B cell (primary cell): Measurements from ENCODE around the gene PRELID3B. TPM values are rescaled to one million over a fixed set of nuclear protein-coding genes. Genes with fewer than 3 reads are reported as not detected.

Experiments used
- ATAC-seq: fragments of 200-7000 bp; cut with Tn5 transposase; one replicate; pipeline ENCODE4 v1.10.0; 2021; ENCODE audit warnings: low read depth, mild to moderate bottlenecking, moderate number of reproducible peaks, moderate library complexity
- CTCF ChIA-PET: fragments of 350-600 bp; sonication (Branson Sonifier 250); formaldehyde crosslinking; loops from one replicate; lab custom pipeline; 2021; ENCODE audit warnings: antibody characterized with exemption, inconsistent platforms; lab: Charles Lee
- POLR2A ChIA-PET: fragments of 350-600 bp; sonication (Branson Sonifier 250); formaldehyde crosslinking; loops from one replicate; lab custom pipeline; 2021; ENCODE audit warnings: antibody characterized with exemption; lab: Charles Lee
- DNase-seq: peaks from one replicate; pipeline ENCODE4 v3.0.0; 2013
- H2AFZ ChIP-seq: 2 replicates; pipeline ENCODE4 v1.6.1; 2012; ENCODE audit warnings: mild to moderate bottlenecking, low read depth, low read length; ENCODE audit not compliant: insufficient read depth, poor library complexity, severe bottlenecking
- H3K27ac ChIP-seq, 2 donors: 1 replicate in 1 of 2; 2 replicates in 1 of 2; pipeline ENCODE4 v1.5.1; 2012 to 2013; ENCODE audit warnings: low read length in 2 of 2, mild to moderate bottlenecking in 2 of 2, moderate library complexity in 1 of 2
- H3K27me3 ChIP-seq, 4 experiments: fragments of 200-600 bp in 1 of 4; sonication (generic) in 1 of 4; replicated peaks in 1 of 4; 1 replicate in 2 of 4; 2 replicates in 2 of 4; pipeline versions ENCODE4 v1.6.1 to v1.7.0; 2013 to 2016; ENCODE audit warnings: low read length in 3 of 4, mild to moderate bottlenecking in 2 of 4, mixed read lengths in 1 of 4, moderate library complexity in 1 of 4; ENCODE audit not compliant: insufficient read depth in 4 of 4, control insufficient read depth in 3 of 4; ENCODE audit errors: control extremely low read depth in 1 of 4
- H3K36me3 ChIP-seq, 2 experiments: replicated peaks in 1 of 2; 1 replicate in 1 of 2; 2 replicates in 1 of 2; pipeline versions ENCODE4 v1.6.1 to v1.7.1; 2013; ENCODE audit warnings: low read length in 1 of 2; ENCODE audit not compliant: insufficient read depth in 2 of 2, control insufficient read depth in 1 of 2; ENCODE audit errors: control extremely low read depth in 1 of 2, extremely low read depth in 1 of 2
- H3K4me1 ChIP-seq, 2 donors: fragments of 200-600 bp in 1 of 2; sonication (generic) in 1 of 2; 1 replicate in 1 of 2; 2 replicates in 1 of 2; pipeline versions ENCODE4 v1.5.1 to v1.6.1; 2013 to 2017; ENCODE audit warnings: low read length in 2 of 2; ENCODE audit not compliant: control insufficient read depth in 2 of 2, insufficient read depth in 2 of 2
- H3K4me2 ChIP-seq: replicated peaks from 2 replicates; pipeline ENCODE3; 2012; ENCODE audit warnings: mild to moderate bottlenecking, low read depth, low read length; ENCODE audit not compliant: poor library complexity, severe bottlenecking
- H3K4me3 ChIP-seq, 5 experiments: fragments of 200-600 bp in 1 of 5; sonication (generic) in 1 of 5; 1 replicate in 3 of 5; 2 replicates in 2 of 5; pipeline versions ENCODE4 v1.5.1 to v1.7.0; 2011 to 2016; ENCODE audit warnings: low read length in 4 of 5, mild to moderate bottlenecking in 4 of 5, low read depth in 2 of 5, control low read depth in 1 of 5, moderate library complexity in 1 of 5; ENCODE audit not compliant: insufficient read depth in 1 of 5; ENCODE audit errors: control extremely low read depth in 1 of 5, extremely low read depth in 1 of 5
- H3K79me2 ChIP-seq: fragments of 200-600 bp; sonication (generic); one replicate; pipeline ENCODE4 v1.6.0; 2016; ENCODE audit warnings: low read length; ENCODE audit not compliant: control insufficient read depth, insufficient read depth
- H3K9ac ChIP-seq: fragments of 200-600 bp; sonication (generic); 2 replicates; pipeline ENCODE4 v1.6.1; 2017; ENCODE audit warnings: mild to moderate bottlenecking, low read length, moderate library complexity
- H3K9me3 ChIP-seq, 3 donors: one replicate each; pipeline versions ENCODE4 v1.6.1 to v1.7.1; 2013; ENCODE audit warnings: low read length in 2 of 3; ENCODE audit not compliant: control insufficient read depth in 2 of 3, insufficient read depth in 1 of 3; ENCODE audit errors: control extremely low read depth in 1 of 3
- H4K20me1 ChIP-seq: 2 replicates; pipeline ENCODE4 v1.6.0; 2012; ENCODE audit warnings: mild to moderate bottlenecking, low read length; ENCODE audit not compliant: insufficient read depth, control insufficient read depth, poor library complexity, severe bottlenecking
- H3K27ac Mint-ChIP-seq: one replicate; pipeline ENCODE4 v1.8.0; 2021; ENCODE audit warnings: mixed read lengths
- H3K27me3 Mint-ChIP-seq: one replicate; pipeline ENCODE4 v1.8.0; 2021; ENCODE audit warnings: mixed read lengths
- H3K4me1 Mint-ChIP-seq: one replicate; pipeline ENCODE4 v1.8.0; 2021; ENCODE audit warnings: mixed read lengths
- H3K4me3 Mint-ChIP-seq: one replicate; pipeline ENCODE4 v1.8.0; 2021; ENCODE audit warnings: mixed read lengths
- H3K9me3 Mint-ChIP-seq: one replicate; pipeline ENCODE4 v1.8.0; 2022; ENCODE audit warnings: mixed read lengths; ENCODE audit not compliant: insufficient read depth
- CTCF ChIP-seq: fragments of 200-600 bp; IDR thresholded peaks from one replicate; pipeline ENCODE4 v1.8.0; 2022; ENCODE audit warnings: antibody characterized with exemption, mild to moderate bottlenecking
- EZH2 ChIP-seq: IDR thresholded peaks from 2 replicates; pipeline ENCODE4 v1.6.1; 2012; ENCODE audit warnings: borderline replicate concordance, low read depth, mild to moderate bottlenecking, moderate library complexity, low read length; ENCODE audit not compliant: insufficient read depth, poor library complexity, severe bottlenecking
- WGBS: methylation state at CpG from one replicate; pipeline ENCODE4 v1.1.5; 2013; ENCODE audit warnings: missing lambda C conversion rate; ENCODE audit not compliant: insufficient coverage; 5-methylcytosine and 5-hydroxymethylcytosine counted together
- intact Hi-C: fragments of 100-400 bp; cut with micrococcal nuclease; formaldehyde crosslinking; loops from one replicate; pipeline ENCODE4 v1.10.0; 2022
- polyA plus RNA-seq: library from polyadenylated mRNA; depleted of rRNA; stranded (reverse); fragments of >200 nt; gene quantifications from 2 replicates; pipeline ENCODE4 v1.2.3, GENCODE V29; 2012
- total RNA-seq, 2 donors: library from RNA; stranded (reverse); fragments of 120-200 nt in 1 of 2; gene quantifications; 1 replicate in 1 of 2; 2 replicates in 1 of 2; pipeline versions ENCODE4 v1.2.3 to v1.2.4, GENCODE V29; 2013 to 2022

The PRELID3B gene
- total and polyA plus RNA-seq, 2 donors (not counting 1 experiment from before 2014, with no cell fraction given) = 24.1 to 46.8 TPM

- H3K4me3 ChIP-seq = no peak overlapping the region
- TF ChIP-seq CTCF (no peak), EZH2 (no peak)
- H3K4me1 ChIP-seq = peaks cover 23 to 34% of the 10 kb centered on the region in 2 donors
- peaks cover 72% of the 10 kb centered on the region for H4K20me1 ChIP-seq
- H3K79me2 ChIP-seq = peaks cover 77% of the 10 kb centered on the region
- H3K4me1 Mint-ChIP-seq = peaks cover 56% of the 10 kb centered on the region
- ChIA-PET POLR2A (interaction anchor here (0.6 kb wide), 1 partner anchor 375 kb away, joined by 3 read pairs; no protein-coding TSS in a partner anchor), CTCF (no interaction called here)
- 100% methylated on average over 4 of the region's 5 CpGs for WGBS
- no peaks in the 10 kb centered on the region for H3K27me3 Mint-ChIP-seq
- ATAC-seq (no peak), DNase-seq (no peak)
- no peak overlapping the region for H2AFZ ChIP-seq
- no peak overlapping the region for H3K9ac ChIP-seq
- H3K9me3 Mint-ChIP-seq = no peaks in the 10 kb centered on the region
- no peaks in the 10 kb centered on the region for H3K27me3 ChIP-seq
- peaks cover 0 to 82% of the 10 kb centered on the region in 2 experiments for H3K36me3 ChIP-seq
- H3K4me3 Mint-ChIP-seq = no peak overlapping the region
- H3K4me2 ChIP-seq = no peak overlapping the region
- H3K27ac Mint-ChIP-seq = no peak overlapping the region
- H3K27ac ChIP-seq = no peak overlapping the region
- intact Hi-C loops = no loop called here
- no peaks in the 10 kb centered on the region for H3K9me3 ChIP-seq
Measured at GRCh38 chr20:59026904-59027740, 15.5 kb downstream of the PRELID3B start.

GRCh38 chr20:59025511-59025910 lies 17.1 kb downstream of the PRELID3B start:
- Mint-ChIP-seq H3K27ac (no peak overlapping the region), H3K27me3 (no peaks in the 10 kb centered on the region), H3K4me1 (peaks cover 48% of the 10 kb centered on the region), H3K4me3 (no peak overlapping the region), H3K9me3 (no peaks in the 10 kb centered on the region)
- intact Hi-C loops = no loop called here
- Histone ChIP-seq H3K27ac (no peak overlapping the region), H3K4me3 (no peak overlapping the region), H3K79me2 (peaks cover 61% of the 10 kb centered on the region), H3K36me3 (peaks cover 0 to 81% of the 10 kb centered on the region in 2 experiments), H4K20me1 (peaks cover 61% of the 10 kb centered on the region), H3K27me3 (no peaks in the 10 kb centered on the region), H3K9me3 (no peaks in the 10 kb centered on the region), H3K4me2 (no peak overlapping the region), H2AFZ (no peak overlapping the region), H3K9ac (no peak overlapping the region), H3K4me1 (peaks cover 14 to 22% of the 10 kb centered on the region in 2 donors)
- DNase-seq (no peak), ATAC-seq (no peak)
- CTCF ChIA-PET = no interaction called here
- 100% methylated on average over 3 of the region's 4 CpGs for WGBS
- POLR2A ChIA-PET = no interaction called here
- no peak for TF ChIP-seq EZH2
